Measurements from ENCODE around the gene ANKRD45.

DNA sequence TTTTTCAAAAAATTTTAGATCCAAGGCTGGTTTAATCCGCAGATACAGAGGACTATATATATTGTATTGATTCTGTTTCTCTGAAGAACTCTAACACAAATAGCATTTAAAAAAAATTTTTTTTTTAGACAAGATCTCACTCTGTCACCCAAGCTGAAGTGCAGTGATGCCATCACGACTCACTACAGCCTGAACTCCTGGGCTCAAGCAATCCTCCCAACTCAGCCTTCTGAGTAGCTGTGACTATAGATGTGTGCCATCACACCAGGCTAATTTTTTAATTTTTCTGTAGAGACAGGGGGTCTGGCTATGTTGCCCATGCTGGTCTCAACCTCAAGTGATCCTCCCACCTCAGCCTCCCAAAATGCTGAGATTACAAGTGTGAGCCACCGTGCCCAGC, 3.0 kb downstream of the ANKRD45 start:
- TF ChIP-seq, protein P1, sequence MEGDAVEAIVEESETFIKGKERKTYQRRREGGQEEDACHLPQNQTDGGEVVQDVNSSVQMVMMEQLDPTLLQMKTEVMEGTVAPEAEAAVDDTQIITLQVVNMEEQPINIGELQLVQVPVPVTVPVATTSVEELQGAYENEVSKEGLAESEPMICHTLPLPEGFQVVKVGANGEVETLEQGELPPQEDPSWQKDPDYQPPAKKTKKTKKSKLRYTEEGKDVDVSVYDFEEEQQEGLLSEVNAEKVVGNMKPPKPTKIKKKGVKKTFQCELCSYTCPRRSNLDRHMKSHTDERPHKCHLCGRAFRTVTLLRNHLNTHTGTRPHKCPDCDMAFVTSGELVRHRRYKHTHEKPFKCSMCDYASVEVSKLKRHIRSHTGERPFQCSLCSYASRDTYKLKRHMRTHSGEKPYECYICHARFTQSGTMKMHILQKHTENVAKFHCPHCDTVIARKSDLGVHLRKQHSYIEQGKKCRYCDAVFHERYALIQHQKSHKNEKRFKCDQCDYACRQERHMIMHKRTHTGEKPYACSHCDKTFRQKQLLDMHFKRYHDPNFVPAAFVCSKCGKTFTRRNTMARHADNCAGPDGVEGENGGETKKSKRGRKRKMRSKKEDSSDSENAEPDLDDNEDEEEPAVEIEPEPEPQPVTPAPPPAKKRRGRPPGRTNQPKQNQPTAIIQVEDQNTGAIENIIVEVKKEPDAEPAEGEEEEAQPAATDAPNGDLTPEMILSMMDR (IDR thresholded peaks at IDR 0.05) = no peak
- no peak for TF ChIP-seq POLR2A (IDR thresholded peaks at IDR 0.05)
